SJSA1 (cell line): Measurements from ENCODE around the gene TCF20. TPM values are rescaled to one million over a fixed set of nuclear protein-coding genes. Genes with fewer than 3 reads are reported as not detected.

Source experiments
- DNase-seq, 2 experiments: peaks; one replicate each; pipeline ENCODE4 v3.0.0-alpha.2; 2015 to 2020; ENCODE audit warnings: low spot score in 2 of 2, low read depth in 1 of 2
- H3K27ac ChIP-seq: fragments of 250-450 bp; sonication (Bioruptor Pico); 2 replicates; pipeline ENCODE4 v1.5.1; 2020; ENCODE audit warnings: mild to moderate bottlenecking, moderate library complexity
- H3K27me3 ChIP-seq: fragments of 250-450 bp; sonication (Bioruptor Pico); replicated peaks from 2 replicates; pipeline ENCODE4 v1.5.1; 2020; ENCODE audit warnings: mild to moderate bottlenecking, moderate library complexity
- H3K36me3 ChIP-seq: fragments of 250-450 bp; sonication (Bioruptor Pico); 2 replicates; pipeline ENCODE4 v1.5.1; 2020; ENCODE audit warnings: mild to moderate bottlenecking
- H3K4me1 ChIP-seq: fragments of 250-450 bp; sonication (Bioruptor Pico); replicated peaks from 2 replicates; pipeline ENCODE4 v1.6.1; 2021; ENCODE audit warnings: mild to moderate bottlenecking
- H3K4me3 ChIP-seq: fragments of 250-450 bp; sonication (Bioruptor Pico); 2 replicates; pipeline ENCODE4 v1.5.1; 2020; ENCODE audit warnings: mild to moderate bottlenecking
- H3K9me3 ChIP-seq: fragments of 250-450 bp; sonication (Bioruptor Pico); replicated peaks from 2 replicates; pipeline ENCODE4 v1.5.1; 2020; ENCODE audit warnings: mild to moderate bottlenecking
- total RNA-seq: library from RNA; depleted of rRNA; stranded (reverse); fragments of >200 nt; shearing (Covaris generic); gene quantifications from 2 replicates; pipeline ENCODE4 v1.2.3, GENCODE V29; 2014; rRNA removed

TCF20 gene
- total RNA-seq, 1 experiment from 2014 or later, result 27.7 TPM

- Histone ChIP-seq H3K4me3 (no peak overlapping the region), H3K4me1 (no peaks in the 10 kb centered on the region), H3K36me3 (no peaks in the 10 kb centered on the region)
Measured at GRCh38 chr22:42247596-42247995, 22.9 kb downstream of the TCF20 start.

DNA sequence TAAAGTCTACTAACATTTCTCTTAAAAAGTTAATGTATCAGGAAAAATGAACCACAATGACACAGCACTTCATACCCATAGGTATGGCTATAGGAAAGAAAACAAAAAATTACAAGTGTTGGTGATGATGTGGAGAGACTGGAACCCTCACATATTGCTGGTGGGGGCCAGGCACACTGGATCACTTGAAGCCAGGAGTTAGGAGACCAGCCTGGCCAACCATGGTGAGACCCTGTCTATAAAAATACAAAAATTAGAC is 26.7 kb downstream of the TCF20 start:
- no peak overlapping the region for H3K4me3 ChIP-seq
- no peak overlapping the region for H3K27ac ChIP-seq
- no peaks in the 10 kb centered on the region for H3K36me3 ChIP-seq
- H3K9me3 ChIP-seq, result no peaks in the 10 kb centered on the region
- H3K27me3 ChIP-seq, result no peaks in the 10 kb centered on the region
- DNase-seq, result no peak
- no peaks in the 10 kb centered on the region for H3K4me1 ChIP-seq

More at GRCh38 chr22:42247596-42247995, 22.9 kb downstream of the TCF20 start:
- DNase-seq, result no peak
- H3K27me3 ChIP-seq, result no peaks in the 10 kb centered on the region
- H3K27ac ChIP-seq, result no peak overlapping the region
- no peaks in the 10 kb centered on the region for H3K9me3 ChIP-seq

GRCh38 chr22:42236848-42237247 is 33.6 kb downstream of the TCF20 start:
- Histone ChIP-seq H3K36me3 (0 out of 2 replicates have a peak, but pooled peaks cover 4% of the 10 kb centered on the region), H3K27ac (no peak overlapping the region), H3K9me3 (peaks cover 8% of the 10 kb centered on the region; the same call in 1 of the 2 replicates), H3K4me3 (no peak overlapping the region), H3K27me3 (no peaks in the 10 kb centered on the region), H3K4me1 (no peaks in the 10 kb centered on the region)
- DNase-seq, result no peak

GRCh38 chr22:42236268-42236667 is 34.2 kb downstream of the TCF20 start:
- DNase-seq, result no peak
- H3K27ac ChIP-seq, result no peak overlapping the region

GRCh38 chr22:42233879-42234278 is 36.6 kb downstream of the TCF20 start:
- no peak for DNase-seq
- H3K4me1 ChIP-seq, result no peaks in the 10 kb centered on the region
- H3K9me3 ChIP-seq, result peaks cover 8% of the 10 kb centered on the region; the same call in 1 of the 2 replicates
- no peak overlapping the region for H3K4me3 ChIP-seq
- H3K36me3 ChIP-seq, result 0 out of 2 replicates have a peak, but pooled peaks cover 4% of the 10 kb centered on the region
- no peaks in the 10 kb centered on the region for H3K27me3 ChIP-seq
- no peak overlapping the region for H3K27ac ChIP-seq

More at GRCh38 chr22:42236268-42236667, 34.2 kb downstream of the TCF20 start:
- H3K27me3 ChIP-seq, result no peaks in the 10 kb centered on the region
- H3K4me1 ChIP-seq, result no peaks in the 10 kb centered on the region
- peaks cover 8% of the 10 kb centered on the region; the same call in 1 of the 2 replicates for H3K9me3 ChIP-seq
- 0 out of 2 replicates have a peak, but pooled peaks cover 4% of the 10 kb centered on the region for H3K36me3 ChIP-seq
- no peak overlapping the region for H3K4me3 ChIP-seq

DNA sequence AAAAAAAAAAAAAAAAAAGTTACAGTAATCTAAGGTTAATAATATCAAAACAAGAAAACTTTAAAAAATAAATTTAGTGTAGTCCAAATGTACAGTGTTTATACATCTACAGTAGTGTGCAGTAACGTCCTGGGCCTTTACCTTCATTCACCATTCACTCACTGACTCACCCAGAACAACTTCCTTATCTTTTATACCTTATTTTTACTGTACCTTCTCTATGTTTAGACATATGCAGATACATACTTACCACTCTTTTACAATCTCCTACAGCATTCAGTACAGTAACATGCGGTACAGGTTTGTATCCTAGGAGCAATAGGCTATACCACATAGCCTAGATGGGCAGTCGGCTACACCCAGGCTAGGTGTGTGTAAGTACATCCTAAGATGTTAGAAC is 38.5 kb downstream of the TCF20 start:
- no peak for DNase-seq
- no peaks in the 10 kb centered on the region for H3K9me3 ChIP-seq
- no peaks in the 10 kb centered on the region for H3K4me1 ChIP-seq
- no peak overlapping the region for H3K27ac ChIP-seq
- no peaks in the 10 kb centered on the region for H3K36me3 ChIP-seq
- H3K27me3 ChIP-seq, result no peaks in the 10 kb centered on the region
- H3K4me3 ChIP-seq, result no peak overlapping the region

GRCh38 chr22:42229455-42230149 is 40.9 kb downstream of the TCF20 start:
- no peaks in the 10 kb centered on the region for H3K27me3 ChIP-seq
- H3K27ac ChIP-seq, result no peak overlapping the region
- H3K4me3 ChIP-seq, result no peak overlapping the region
- no peaks in the 10 kb centered on the region for H3K9me3 ChIP-seq
- DNase-seq, result no peak
- H3K4me1 ChIP-seq, result no peaks in the 10 kb centered on the region
- no peaks in the 10 kb centered on the region for H3K36me3 ChIP-seq

DNA sequence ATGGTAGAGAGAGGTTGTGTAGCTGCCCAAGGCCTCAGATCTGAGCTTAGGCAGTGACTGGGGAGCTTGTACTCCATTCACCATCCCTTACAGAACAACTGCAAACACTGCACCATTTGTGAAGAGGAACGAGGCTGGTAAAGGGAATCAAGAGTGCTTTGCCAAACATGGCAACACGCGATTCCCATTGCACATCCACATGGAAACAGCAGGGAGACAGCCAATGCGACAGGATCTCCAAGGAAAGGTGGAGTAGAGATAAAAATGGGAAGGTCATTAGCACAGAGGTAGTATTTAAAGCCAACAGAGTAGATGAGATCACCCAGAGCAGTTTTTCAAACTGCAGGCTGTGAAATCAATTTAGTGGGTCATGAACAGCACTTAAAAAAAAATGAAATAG is 42.0 kb downstream of the TCF20 start:
- Histone ChIP-seq H3K36me3 (no peaks in the 10 kb centered on the region), H3K27ac (no peak overlapping the region), H3K4me3 (no peak overlapping the region), H3K27me3 (no peaks in the 10 kb centered on the region), H3K4me1 (no peaks in the 10 kb centered on the region), H3K9me3 (no peaks in the 10 kb centered on the region)
- no peak for DNase-seq

- Histone ChIP-seq H3K27me3 (no peaks in the 10 kb centered on the region), H3K36me3 (no peaks in the 10 kb centered on the region), H3K9me3 (no peaks in the 10 kb centered on the region), H3K27ac (no peak overlapping the region), H3K4me3 (no peak overlapping the region), H3K4me1 (no peaks in the 10 kb centered on the region)
- no peak for DNase-seq
Measured at GRCh38 chr22:42227435-42227834, 43.0 kb downstream of the TCF20 start.

- Histone ChIP-seq H3K27me3 (no peaks in the 10 kb centered on the region), H3K4me1 (no peaks in the 10 kb centered on the region), H3K4me3 (no peak overlapping the region), H3K36me3 (no peaks in the 10 kb centered on the region), H3K27ac (no peak overlapping the region), H3K9me3 (no peaks in the 10 kb centered on the region)
- DNase-seq, result no peak
Measured at GRCh38 chr22:42225841-42226240, 44.6 kb downstream of the TCF20 start.

- H3K4me1 ChIP-seq, result no peaks in the 10 kb centered on the region
- no peaks in the 10 kb centered on the region for H3K9me3 ChIP-seq
- DNase-seq, result no peak
- H3K27ac ChIP-seq, result no peak overlapping the region
- H3K4me3 ChIP-seq, result no peak overlapping the region
- H3K36me3 ChIP-seq, result no peaks in the 10 kb centered on the region
- no peaks in the 10 kb centered on the region for H3K27me3 ChIP-seq
Measured at GRCh38 chr22:42222140-42222539, 48.3 kb downstream of the TCF20 start.

Other genes starting within 250 kb of the TCF20 start
- gene NAGA, start 199.8 kb downstream of the TCF20 start, total RNA-seq, result 39.6 and 41.2 TPM in 2 replicates
- 9.7 and 14.9 TPM in 2 replicates for gene PHETA2, start 196.4 kb downstream of the TCF20 start, total RNA-seq
- 8.6 and 21.3 TPM in 2 replicates for gene SMDT1, start 191.0 kb downstream of the TCF20 start, total RNA-seq
- 114 and 245 TPM in 2 replicates for gene NDUFA6, start 179.9 kb downstream of the TCF20 start, total RNA-seq
- 0.05 TPM in 1 of 2 replicates, not detected in the other for gene CYP2D6, start 139.8 kb downstream of the TCF20 start, total RNA-seq
- gene NFAM1, start 161.8 kb upstream of the TCF20 start, total RNA-seq, result not detected in 2 replicates
- 40.2 and 43.4 TPM in 2 replicates for gene RRP7A, start 249.1 kb upstream of the TCF20 start, total RNA-seq